Globus pallidus (tissue), 1 donor: Measurements from ENCODE around the gene RNF144B.
"Not testable (repeated sequence)": the region's sequence is repeated elsewhere in the genome, so short reads cannot be mapped to it uniquely, and the experiment has no call there.

Experiments
- DNase-seq: peaks from one replicate; pipeline ENCODE4 v3.0.0-alpha.2; 2015; ENCODE audit warnings: low spot score

Gene RNF144B

GRCh38 chr6:18445228-18445627 lies 58.1 kb downstream of the RNF144B start:
- no peak for DNase-seq

GRCh38 chr6:18446771-18447170 lies 59.6 kb downstream of the RNF144B start:
- no peak for DNase-seq

GRCh38 chr6:18447552-18447951 lies 60.4 kb downstream of the RNF144B start:
- no peak for DNase-seq

- DNase-seq, result no peak
These were observed 64.6 kb downstream of the RNF144B start for GRCh38 chr6:18451756-18452155.

GRCh38 chr6:18454446-18454845 lies 67.3 kb downstream of the RNF144B start:
- no peak for DNase-seq

GRCh38 chr6:18457065-18457737 lies 70.1 kb downstream of the RNF144B start:
- no peak for DNase-seq

GRCh38 chr6:18458086-18458485 lies 70.9 kb downstream of the RNF144B start:
- not testable (repeated sequence) for DNase-seq

GRCh38 chr6:18463429-18463828 lies 76.3 kb downstream of the RNF144B start:
- no peak for DNase-seq

- no peak for DNase-seq
These were observed 77.0 kb downstream of the RNF144B start for GRCh38 chr6:18464176-18464575.

- DNase-seq, result no peak
These were observed 78.4 kb downstream of the RNF144B start for GRCh38 chr6:18465410-18466154.

GRCh38 chr6:18467741-18468502 lies 80.8 kb downstream of the RNF144B start:
- DNase-seq, result no peak

- DNase-seq, result no peak
These were observed 81.3 kb downstream of the RNF144B start for GRCh38 chr6:18468503-18468843.

- DNase-seq, result peak; percentile 5
These were observed 82.4 kb downstream of the RNF144B start for GRCh38 chr6:18469536-18469935.

GRCh38 chr6:18471232-18471964 lies 84.2 kb downstream of the RNF144B start:
- no peak for DNase-seq

- no peak for DNase-seq
These were observed 85.8 kb downstream of the RNF144B start for GRCh38 chr6:18472941-18473340.

- no peak for DNase-seq
These were observed 86.6 kb downstream of the RNF144B start for GRCh38 chr6:18473755-18474154.

- peak; percentile 32 for DNase-seq
These were observed 90.3 kb downstream of the RNF144B start for GRCh38 chr6:18477301-18477941.

GRCh38 chr6:18478610-18479009 lies 91.5 kb downstream of the RNF144B start:
- DNase-seq, result no peak

GRCh38 chr6:18481870-18482269 lies 94.7 kb downstream of the RNF144B start:
- DNase-seq, result no peak

- no peak for DNase-seq
These were observed 98.7 kb downstream of the RNF144B start for GRCh38 chr6:18485660-18486435.

GRCh38 chr6:18488004-18488403 lies 100.9 kb downstream of the RNF144B start:
- DNase-seq, result no peak
